ENCODE data around the gene FAXDC2. TPM values are rescaled to one million over a fixed set of nuclear protein-coding genes. Genes with fewer than 3 reads are reported as not detected.
A peak's percentile ranks its signal among the peaks of the same experiment; 100 is the strongest.

The FAXDC2 gene
- total and polyA plus RNA-seq, 9 of the 15 experiments (the other 6 are each of a cell fraction or from before 2014, with no cell fraction given): 2.4 to 30.0 (median 9.9) TPM

DNA sequence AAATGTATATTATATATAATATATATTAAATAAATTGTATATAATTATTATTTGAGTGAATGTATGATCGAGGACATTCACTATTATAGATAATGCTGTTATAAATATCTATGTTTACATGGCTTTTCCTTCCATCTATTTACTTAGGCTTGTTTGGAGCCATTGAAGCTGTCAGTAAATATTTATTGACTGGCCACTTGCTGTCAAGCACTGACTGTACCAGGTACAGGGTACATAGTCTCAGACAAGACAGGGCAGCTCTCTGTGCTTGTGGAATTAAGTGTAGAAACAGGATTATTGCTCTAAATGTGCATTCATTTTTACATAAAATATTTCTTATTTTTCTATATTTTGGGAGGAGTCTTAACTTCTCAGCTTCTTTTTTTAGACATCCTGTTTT is 16.4 kb downstream of the FAXDC2 start:
- H2AFZ ChIP-seq (ENCODE audit: low read depth, low read length): no peak overlapping the region
- H3K9ac ChIP-seq (ENCODE audit: insufficient read depth in 1 of 2, low read depth in 2 of 2, low read length in 2 of 2): peak overlapping the region in 1 of 2 experiments; percentile 67; a peak in 2 of 4 replicates
- peak overlapping the region; percentile 30; the same call in 1 of the 2 replicates for H3K4me3 ChIP-seq
- ATAC-seq: no peak
- H3K79me2 ChIP-seq (ENCODE audit: control insufficient read depth, insufficient read depth, low read length): peaks cover 33% of the 10 kb centered on the region
- no peaks in the 10 kb centered on the region for H4K20me1 ChIP-seq (replicated peaks; ENCODE audit: control insufficient read depth, insufficient read depth, low read length)
- intact Hi-C loops (cut with micrococcal nuclease): loop anchor here (2.0 kb wide), 1 partner anchor 15 kb away; no protein-coding TSS in a partner anchor
- POLR2A ChIA-PET: interaction anchor here (0.7 to 2.0 kb wide), 6 partner anchors 9 to 447 kb away, joined by 3 to 9 read pairs (median 6); no protein-coding TSS in a partner anchor
- peaks cover 24 to 26% of the 10 kb centered on the region in 2 experiments for H3K4me1 ChIP-seq (replicated peaks in 1 of 2; ENCODE audit: control insufficient read depth in 2 of 2, insufficient read depth in 2 of 2, low read length in 2 of 2)
- H3K9me3 ChIP-seq (replicated peaks; ENCODE audit: control insufficient read depth, insufficient read depth, low read depth, low read length): no peaks in the 10 kb centered on the region
- no peaks in the 10 kb centered on the region for H3K27me3 ChIP-seq (ENCODE audit: control insufficient read depth in 2 of 2, insufficient read depth in 2 of 2, low read length in 2 of 2)
- H3K9me1 ChIP-seq (ENCODE audit: control insufficient read depth, insufficient read depth, low read length): no peaks in the 10 kb centered on the region
- 43% methylated on average over 1 of the region's 1 CpG for WGBS (ENCODE audit: insufficient coverage, low coverage, missing lambda C conversion rate)
- BruUV-seq (replicated peaks): no TSS peak
- CTCF ChIA-PET (ENCODE audit: low intra/inter-chr PET ratio): no interaction called here
- H3K4me2 ChIP-seq (ENCODE audit: insufficient read depth, low read length): peak overlapping the region; percentile 77
- TF ChIP-seq MAFK (IDR thresholded peaks at IDR 0.05; ENCODE audit: low read length) (no peak), SLC30A9 (CRISPR knock-in tag; IDR thresholded peaks at IDR 0.05) (no peak), STAT5B (CRISPR knock-in tag; IDR thresholded peaks at IDR 0.05) (no peak), BRF1 (IDR thresholded peaks at IDR 0.05; ENCODE audit: borderline replicate concordance, extremely low read depth, insufficient read length) (no peak), ZNF253 (CRISPR knock-in tag; conservative IDR thresholded peaks at IDR 0.05) (no peak)
- TF ChIP-seq, protein P1, sequence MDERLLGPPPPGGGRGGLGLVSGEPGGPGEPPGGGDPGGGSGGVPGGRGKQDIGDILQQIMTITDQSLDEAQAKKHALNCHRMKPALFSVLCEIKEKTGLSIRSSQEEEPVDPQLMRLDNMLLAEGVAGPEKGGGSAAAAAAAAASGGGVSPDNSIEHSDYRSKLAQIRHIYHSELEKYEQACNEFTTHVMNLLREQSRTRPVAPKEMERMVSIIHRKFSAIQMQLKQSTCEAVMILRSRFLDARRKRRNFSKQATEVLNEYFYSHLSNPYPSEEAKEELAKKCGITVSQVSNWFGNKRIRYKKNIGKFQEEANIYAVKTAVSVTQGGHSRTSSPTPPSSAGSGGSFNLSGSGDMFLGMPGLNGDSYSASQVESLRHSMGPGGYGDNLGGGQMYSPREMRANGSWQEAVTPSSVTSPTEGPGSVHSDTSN (CRISPR knock-in tag; IDR thresholded peaks at IDR 0.05; ENCODE audit: low read depth): no peak
- TF ChIP-seq, protein P1 (tag; conservative IDR thresholded peaks at IDR 0.05; ENCODE audit: low read depth): 0 out of 2 replicates have a peak, but pooled peaks have one; percentile 10
- DNase-seq (ENCODE audit: extremely low read depth in 1 of 4, low spot score in 3 of 4): no peak
- in situ Hi-C loops (cut with MboI): no loop called here
- H3K36me3 ChIP-seq (ENCODE audit: control insufficient read depth, insufficient read depth, low read length): peaks cover 33% of the 10 kb centered on the region
- peak overlapping the region; percentile 73 for H3K27ac ChIP-seq (ENCODE audit: extremely low read depth, low read depth, low read length)
- FAIRE-seq: no peak

Data from K562 (cell line).